Activated CD8-positive, alpha-beta T cell treated with anti-CD3 and anti-CD28 coated beads, Interleukin-2, amount 10 ng/mL, durations not matched to agents 7 days and 5 days (primary cell): Measurements from ENCODE around the gene C19orf67. TPM values are rescaled to one million over a fixed set of nuclear protein-coding genes. Genes with fewer than 3 reads are reported as not detected.

Experiments
- ATAC-seq: fragments of 150-1000 bp; cut with Tn5 transposase; one replicate; pipeline ENCODE4 v1.10.0; 2021; ENCODE audit warnings: moderate library complexity
- CTCF ChIA-PET: fragments of 350-600 bp; sonication (Branson Sonifier 250); formaldehyde crosslinking; loops from one replicate; lab custom pipeline; 2021; ENCODE audit warnings: antibody characterized with exemption; lab: Charles Lee
- POLR2A ChIA-PET: fragments of 350-600 bp; sonication (Branson Sonifier 250); formaldehyde crosslinking; loops from one replicate; lab custom pipeline; 2021; ENCODE audit warnings: antibody characterized with exemption; lab: Charles Lee
- DNase-seq: peaks from one replicate; pipeline ENCODE4 v3.0.0-alpha.2; 2020
- H3K27ac Mint-ChIP-seq: one replicate; pipeline ENCODE4 v1.8.0; 2021; ENCODE audit warnings: mild to moderate bottlenecking, mixed read lengths
- H3K27me3 Mint-ChIP-seq: one replicate; pipeline ENCODE4 v1.8.0; 2021; ENCODE audit warnings: low read depth, mixed read lengths
- H3K36me3 Mint-ChIP-seq: one replicate; pipeline ENCODE4 v1.8.0; 2021; ENCODE audit warnings: low read depth, mixed read lengths
- H3K4me1 Mint-ChIP-seq: one replicate; pipeline ENCODE4 v1.8.0; 2021; ENCODE audit warnings: low read depth, mixed read lengths
- H3K4me3 Mint-ChIP-seq: one replicate; pipeline ENCODE4 v1.8.0; 2021; ENCODE audit warnings: mild to moderate bottlenecking, mixed read lengths
- H3K9me3 Mint-ChIP-seq: one replicate; pipeline ENCODE4 v1.8.0; 2022; ENCODE audit warnings: mixed read lengths; ENCODE audit not compliant: insufficient read depth
- total RNA-seq, 2 experiments: library from RNA; stranded (reverse); gene quantifications; one replicate each; pipeline ENCODE4 v1.2.3, GENCODE V29; 2021

The C19orf67 gene
- total RNA-seq, 2 experiments from 2014 or later = not detected

GRCh38 chr19:14093117-14093823, 7.7 kb upstream of the C19orf67 start:
- H3K27me3 Mint-ChIP-seq = no peaks in the 10 kb centered on the region
- peaks cover 31% of the 10 kb centered on the region for H3K36me3 Mint-ChIP-seq
- no peak for ATAC-seq
- peak overlapping the region; percentile 56 for H3K4me3 Mint-ChIP-seq
- ChIA-PET POLR2A (interaction anchor here (0.6 kb wide), 1 partner anchor 469 kb away, joined by 3 read pairs; no protein-coding TSS in a partner anchor), CTCF (interaction anchor here (1.0 to 4.0 kb wide), 3 partner anchors 22 to 214 kb away, joined by 3 to 20 read pairs (median 4); partner anchors contain the start of gene ASF1B)
- H3K9me3 Mint-ChIP-seq = peaks cover 7% of the 10 kb centered on the region
- peak overlapping the region; percentile 67 for H3K27ac Mint-ChIP-seq
- no peak for DNase-seq
- H3K4me1 Mint-ChIP-seq = peaks cover 21% of the 10 kb centered on the region

DNA sequence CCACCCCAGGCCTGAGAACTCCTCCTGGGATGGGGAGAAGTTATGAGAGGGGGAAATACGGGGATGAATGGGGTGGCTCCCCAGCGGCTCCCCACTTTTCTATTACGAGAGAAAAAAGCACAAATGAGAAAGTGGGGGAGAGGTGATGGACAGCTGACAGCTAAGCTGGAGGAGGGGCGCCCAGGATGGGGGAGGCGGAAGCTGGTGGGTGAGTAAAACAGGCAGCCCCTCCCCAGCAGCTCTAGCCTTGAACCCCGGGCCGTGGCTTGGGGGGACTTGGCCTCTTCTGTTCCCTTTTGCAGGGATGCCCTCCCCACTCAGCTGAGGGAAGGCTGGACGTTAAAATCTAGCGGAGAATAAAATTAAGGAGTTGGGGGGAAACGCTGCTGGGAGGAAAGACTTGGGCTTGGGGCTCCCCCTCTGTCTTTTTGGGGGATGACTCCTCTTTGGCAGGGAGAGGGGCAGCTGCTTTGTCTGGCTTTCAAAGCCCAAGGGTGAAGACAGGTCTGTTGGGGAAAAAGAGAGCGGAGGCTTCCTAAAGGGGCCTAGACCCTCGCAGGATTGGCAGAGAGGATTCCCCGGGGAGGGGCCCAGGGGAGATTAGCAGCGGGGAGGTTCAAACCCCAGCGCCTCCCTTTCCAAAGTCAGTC, 6.4 kb upstream of the C19orf67 start:
- peak overlapping the region; percentile 96 for H3K27ac Mint-ChIP-seq
- peaks cover 7% of the 10 kb centered on the region for H3K9me3 Mint-ChIP-seq
- no peaks in the 10 kb centered on the region for H3K27me3 Mint-ChIP-seq
- POLR2A ChIA-PET = interaction anchor here (0.8 to 1.6 kb wide), 3 partner anchors 19 to 45 kb away, joined by 3 to 7 read pairs (median 4); partner anchors contain the start of genes ASF1B and MISP3
- peaks cover 24% of the 10 kb centered on the region for H3K4me1 Mint-ChIP-seq
- peaks cover 37% of the 10 kb centered on the region for H3K36me3 Mint-ChIP-seq
- peak overlapping the region; percentile 93 for H3K4me3 Mint-ChIP-seq
- CTCF ChIA-PET = interaction anchor here (0.6 to 1.7 kb wide), 9 partner anchors 9 to 213 kb away, joined by 3 to 11 read pairs (median 3); partner anchors contain the start of gene ASF1B
- ATAC-seq = peak; percentile 5
- peak; percentile 64 for DNase-seq

GRCh38 chr19:14091081-14091812, 5.7 kb upstream of the C19orf67 start:
- Mint-ChIP-seq H3K27ac (peak overlapping the region; percentile 96), H3K36me3 (peaks cover 33% of the 10 kb centered on the region), H3K27me3 (no peaks in the 10 kb centered on the region), H3K4me1 (peaks cover 24% of the 10 kb centered on the region), H3K4me3 (peak overlapping the region; percentile 93), H3K9me3 (peaks cover 7% of the 10 kb centered on the region)
- peak; percentile 78 for ATAC-seq
- CTCF ChIA-PET = interaction anchor here (0.6 to 1.7 kb wide), 8 partner anchors 9 to 209 kb away, joined by 3 to 11 read pairs (median 4); partner anchors contain the start of gene ASF1B
- peak; percentile 65 for DNase-seq
- POLR2A ChIA-PET = interaction anchor here (0.8 to 1.6 kb wide), 3 partner anchors 19 to 46 kb away, joined by 3 to 7 read pairs (median 4); partner anchors contain the start of genes ASF1B and MISP3

GRCh38 chr19:14090509-14091080, 5.0 kb upstream of the C19orf67 start, which contains the start of gene SAMD1:
Gene SAMD1, minus strand, starts transcription at chr19:14090751.
- H3K27me3 Mint-ChIP-seq = no peaks in the 10 kb centered on the region
- H3K4me1 Mint-ChIP-seq = peaks cover 24% of the 10 kb centered on the region
- peak within 1 kb of the TSS; percentile 96 for H3K27ac Mint-ChIP-seq
- H3K9me3 Mint-ChIP-seq = peaks cover 7% of the 10 kb centered on the region
- POLR2A ChIA-PET = interaction anchor here (1.0 to 1.6 kb wide), 2 partner anchors 9 to 46 kb away, joined by 3 to 7 read pairs; partner anchors contain the start of gene ASF1B
- CTCF ChIA-PET = interaction anchor here (1.3 to 1.7 kb wide), 3 partner anchors 17 to 208 kb away, joined by 3 to 11 read pairs (median 5); partner anchors contain the start of gene ASF1B
- peaks cover 33% of the 10 kb centered on the region for H3K36me3 Mint-ChIP-seq
- ATAC-seq (peak; percentile 66), DNase-seq (peak; percentile 92)
- peak within 1 kb of the TSS; percentile 93 for H3K4me3 Mint-ChIP-seq

DNA sequence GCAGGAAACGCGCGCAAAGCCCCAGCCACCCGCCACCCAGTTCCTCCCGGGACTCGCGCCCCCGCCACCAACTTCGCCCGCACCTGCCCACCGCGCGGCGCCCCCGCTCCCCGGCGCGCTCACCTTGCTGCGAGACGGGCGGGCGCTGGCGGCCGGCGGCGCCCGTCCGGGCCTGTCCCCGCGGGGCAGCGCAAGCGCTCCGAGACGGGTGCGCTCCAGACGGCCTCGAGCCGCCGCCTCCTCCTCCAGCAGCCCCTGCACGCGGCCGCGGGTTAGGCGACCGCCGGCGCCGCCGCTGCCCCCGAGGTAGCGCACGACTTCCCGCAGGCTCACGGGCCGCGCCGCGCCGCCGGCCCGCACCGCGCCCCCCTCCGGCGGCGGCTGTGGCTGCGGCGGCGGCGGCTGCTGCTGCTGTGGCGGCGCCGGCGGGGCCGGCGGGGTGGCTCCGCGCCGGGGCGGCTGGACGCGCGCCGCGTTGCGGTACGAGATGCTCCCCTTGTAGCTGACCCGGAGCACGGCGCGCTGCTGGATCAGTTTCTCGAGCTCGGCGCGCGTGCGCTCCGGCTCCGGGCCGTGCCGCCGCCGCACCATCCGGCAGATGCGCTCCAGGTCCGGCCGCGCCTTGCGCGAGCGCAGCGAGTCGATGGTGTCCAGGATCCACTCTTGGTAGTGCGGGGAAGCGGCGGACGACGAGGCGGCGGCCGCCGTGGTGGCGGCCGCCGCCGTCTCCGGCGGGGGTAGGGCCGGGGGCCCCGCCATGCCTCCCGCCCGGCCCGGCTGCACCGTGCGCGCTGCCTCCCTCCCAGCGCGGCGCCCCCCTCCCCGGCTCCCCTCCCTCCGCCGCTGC, 4.3 kb upstream of the C19orf67 start:
- peak; percentile 19 for ATAC-seq
- CTCF ChIA-PET = interaction anchor here (0.6 to 1.4 kb wide), 2 partner anchors 8 to 29 kb away, joined by 3 read pairs; no protein-coding TSS in a partner anchor

DNA sequence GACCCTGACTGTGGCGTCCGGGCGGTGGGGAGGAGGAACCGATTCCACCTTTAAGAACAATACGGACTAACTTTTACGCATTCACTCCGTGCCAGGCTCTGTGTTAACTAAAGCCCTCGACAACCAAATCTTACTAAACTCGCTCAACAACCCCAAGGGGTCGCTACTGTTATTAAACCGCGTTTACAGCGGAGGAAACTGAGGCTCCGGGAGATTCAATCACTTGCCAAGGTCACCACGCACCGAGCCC, 3.8 kb upstream of the C19orf67 start:
- no peaks in the 10 kb centered on the region for H3K27me3 Mint-ChIP-seq
- peaks cover 7% of the 10 kb centered on the region for H3K9me3 Mint-ChIP-seq
- POLR2A ChIA-PET = no interaction called here
- CTCF ChIA-PET = interaction anchor here (1.4 kb wide), 1 partner anchor 29 kb away, joined by 3 read pairs; no protein-coding TSS in a partner anchor
- peaks cover 24% of the 10 kb centered on the region for H3K4me1 Mint-ChIP-seq
- peak overlapping the region; percentile 69 for H3K4me3 Mint-ChIP-seq
- ATAC-seq (no peak), DNase-seq (no peak)
- H3K36me3 Mint-ChIP-seq = peaks cover 33% of the 10 kb centered on the region
- H3K27ac Mint-ChIP-seq = peak overlapping the region; percentile 66

More for the DNA sequence above, 4.3 kb upstream of the C19orf67 start:
- peaks cover 33% of the 10 kb centered on the region for H3K36me3 Mint-ChIP-seq
- DNase-seq = peak; percentile 56
- H3K4me1 Mint-ChIP-seq = peaks cover 24% of the 10 kb centered on the region
- peaks cover 7% of the 10 kb centered on the region for H3K9me3 Mint-ChIP-seq
- H3K27me3 Mint-ChIP-seq = no peaks in the 10 kb centered on the region
- POLR2A ChIA-PET = interaction anchor here (1.0 kb wide), 1 partner anchor 8 kb away, joined by 3 read pairs; no protein-coding TSS in a partner anchor
- H3K27ac Mint-ChIP-seq = peak overlapping the region; percentile 66
- H3K4me3 Mint-ChIP-seq = peak overlapping the region; percentile 78

- ATAC-seq (no peak), DNase-seq (no peak)
- H3K4me1 Mint-ChIP-seq = peaks cover 24% of the 10 kb centered on the region
- POLR2A ChIA-PET = no interaction called here
- no peaks in the 10 kb centered on the region for H3K27me3 Mint-ChIP-seq
- peak overlapping the region; percentile 69 for H3K4me3 Mint-ChIP-seq
- H3K9me3 Mint-ChIP-seq = peaks cover 7% of the 10 kb centered on the region
- CTCF ChIA-PET = interaction anchor here (1.4 kb wide), 1 partner anchor 28 kb away, joined by 3 read pairs; no protein-coding TSS in a partner anchor
- H3K27ac Mint-ChIP-seq = peak overlapping the region; percentile 66
- peaks cover 33% of the 10 kb centered on the region for H3K36me3 Mint-ChIP-seq
These were observed 3.2 kb upstream of the C19orf67 start for GRCh38 chr19:14088634-14089411.

- H3K27ac Mint-ChIP-seq = no peak overlapping the region
- peaks cover 22% of the 10 kb centered on the region for H3K36me3 Mint-ChIP-seq
- ChIA-PET POLR2A (no interaction called here), CTCF (no interaction called here)
- no peak for DNase-seq
- no peaks in the 10 kb centered on the region for H3K9me3 Mint-ChIP-seq
- no peak for ATAC-seq
- peaks cover 20% of the 10 kb centered on the region for H3K4me1 Mint-ChIP-seq
- H3K4me3 Mint-ChIP-seq = no peak overlapping the region
- H3K27me3 Mint-ChIP-seq = no peaks in the 10 kb centered on the region
These were observed 515 bp upstream of the C19orf67 start for GRCh38 chr19:14086098-14086497.

DNA sequence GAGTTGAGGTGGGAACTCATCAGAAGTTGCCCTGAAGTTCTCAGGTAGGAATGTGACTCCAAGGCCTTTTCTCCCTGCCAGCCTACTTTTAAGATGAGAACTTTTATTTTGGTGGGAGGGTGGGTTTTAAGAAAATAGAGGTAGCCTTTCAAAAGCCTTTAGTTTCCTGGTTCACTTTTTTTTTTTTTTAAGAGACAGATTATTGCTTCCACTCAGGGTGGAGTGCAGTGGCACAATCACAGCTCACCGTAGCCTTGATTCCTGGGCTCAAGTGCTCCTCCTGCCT, 3.0 kb downstream of the C19orf67 start:
- H3K27me3 Mint-ChIP-seq = no peaks in the 10 kb centered on the region
- H3K9me3 Mint-ChIP-seq = no peaks in the 10 kb centered on the region
- ATAC-seq (no peak), DNase-seq (no peak)
- no peak overlapping the region for H3K4me3 Mint-ChIP-seq
- H3K27ac Mint-ChIP-seq = no peak overlapping the region
- ChIA-PET CTCF (interaction anchor here (0.6 to 3.0 kb wide), 9 partner anchors 7 to 220 kb away, joined by 3 to 15 read pairs (median 7); partner anchors contain the start of genes ASF1B and MISP3), POLR2A (interaction anchor here (0.6 to 0.9 kb wide), 2 partner anchors 221 to 932 kb away, joined by 3 read pairs; partner anchors contain the start of genes IER2 and STX10)
- peaks cover 6% of the 10 kb centered on the region for H3K36me3 Mint-ChIP-seq
- peaks cover 18% of the 10 kb centered on the region for H3K4me1 Mint-ChIP-seq
